Measurements from ENCODE around the gene RALGAPA1. TPM values are rescaled to one million over a fixed set of nuclear protein-coding genes. Genes with fewer than 3 reads are reported as not detected.
"Not testable (repeated sequence)": the region's sequence is repeated elsewhere in the genome, so short reads cannot be mapped to it uniquely, and the experiment has no call there.

The RALGAPA1 gene
- total and polyA plus RNA-seq, 9 donors: 18.0 to 99.5 (median 79.3) TPM

GRCh38 chr14:35632271-35632670 lies 176.8 kb downstream of the RALGAPA1 start:
- Histone ChIP-seq H3K4me3 (no peak overlapping the region), H3K9me3 (no peaks in the 10 kb centered on the region), H3K36me3 (no peaks in the 10 kb centered on the region), H3K27me3 (no peaks in the 10 kb centered on the region), H3K4me1 (ENCODE audit: insufficient read depth) (no peaks in the 10 kb centered on the region), H3K27ac (no peak overlapping the region)
- WGBS, 3 donors: 76 to 87% (median 76%) methylated on average over 3 of the region's 3 CpGs
- intact Hi-C loops (cut with DNase I): no loop called here
- DNase-seq: no peak
- TF ChIP-seq POLR2A (IDR thresholded peaks at IDR 0.05) (no peak), CTCF (IDR thresholded peaks at IDR 0.05) (no peak), EP300 (IDR thresholded peaks at IDR 0.05) (no peak)

GRCh38 chr14:35631071-35631805 lies 177.9 kb downstream of the RALGAPA1 start:
- TF ChIP-seq EP300 (IDR thresholded peaks at IDR 0.05): no peak
- no peak for TF ChIP-seq CTCF (IDR thresholded peaks at IDR 0.05)
- no peak for TF ChIP-seq POLR2A (IDR thresholded peaks at IDR 0.05)
- no peaks in the 10 kb centered on the region for H3K36me3 ChIP-seq
- 95 to 98% (median 97%) methylated on average over 2 of the region's 2 CpGs for WGBS, 3 donors
- no peak for DNase-seq
- no peak overlapping the region for H3K4me3 ChIP-seq
- H3K27me3 ChIP-seq: no peaks in the 10 kb centered on the region
- no peaks in the 10 kb centered on the region for H3K9me3 ChIP-seq
- intact Hi-C loops (cut with DNase I): no loop called here
- H3K4me1 ChIP-seq (ENCODE audit: insufficient read depth): no peaks in the 10 kb centered on the region
- no peak overlapping the region for H3K27ac ChIP-seq

GRCh38 chr14:35628989-35629388 lies 180.1 kb downstream of the RALGAPA1 start:
- intact Hi-C loops (cut with DNase I): no loop called here
- no peak overlapping the region for H3K27ac ChIP-seq
- H3K9me3 ChIP-seq: no peaks in the 10 kb centered on the region
- H3K36me3 ChIP-seq: no peaks in the 10 kb centered on the region
- no peaks in the 10 kb centered on the region for H3K4me1 ChIP-seq (ENCODE audit: insufficient read depth)
- H3K27me3 ChIP-seq: no peaks in the 10 kb centered on the region
- TF ChIP-seq EP300 (IDR thresholded peaks at IDR 0.05): no peak
- no peak for TF ChIP-seq CTCF (IDR thresholded peaks at IDR 0.05)
- TF ChIP-seq POLR2A (IDR thresholded peaks at IDR 0.05): no peak
- no peak overlapping the region for H3K4me3 ChIP-seq
- WGBS, 3 donors: 64 to 77% (median 66%) methylated on average over 3 of the region's 3 CpGs
- DNase-seq: no peak

- intact Hi-C loops (cut with DNase I); H3K27ac ChIP-seq; H3K9me3 ChIP-seq; H3K4me3 ChIP-seq; H3K4me1 ChIP-seq (ENCODE audit: insufficient read depth); DNase-seq; H3K27me3 ChIP-seq; H3K36me3 ChIP-seq: not testable (repeated sequence)
- WGBS, 3 donors: 64 to 83% (median 76%) methylated on average over 2 of the region's 2 CpGs
Observed at GRCh38 chr14:35626947-35627346, 182.1 kb downstream of the RALGAPA1 start.

GRCh38 chr14:35621996-35622395 lies 187.1 kb downstream of the RALGAPA1 start:
- DNase-seq; H3K27me3 ChIP-seq; H3K4me3 ChIP-seq; H3K36me3 ChIP-seq; intact Hi-C loops (cut with DNase I); H3K4me1 ChIP-seq (ENCODE audit: insufficient read depth); H3K27ac ChIP-seq; H3K9me3 ChIP-seq: not testable (repeated sequence)
- WGBS, 3 donors: 97 to 98% (median 97%) methylated on average over 4 of the region's 4 CpGs

GRCh38 chr14:35619998-35620397 lies 189.1 kb downstream of the RALGAPA1 start:
- intact Hi-C loops (cut with DNase I); H3K27me3 ChIP-seq; DNase-seq; H3K9me3 ChIP-seq; H3K27ac ChIP-seq; H3K4me1 ChIP-seq (ENCODE audit: insufficient read depth); H3K36me3 ChIP-seq; H3K4me3 ChIP-seq: not testable (repeated sequence)
- 95 to 98% (median 97%) methylated on average over 6 of the region's 6 CpGs for WGBS, 3 donors

GRCh38 chr14:35619461-35619860 lies 189.6 kb downstream of the RALGAPA1 start:
- H3K4me1 ChIP-seq (ENCODE audit: insufficient read depth); DNase-seq; intact Hi-C loops (cut with DNase I); H3K27ac ChIP-seq; H3K36me3 ChIP-seq; H3K4me3 ChIP-seq; H3K27me3 ChIP-seq; H3K9me3 ChIP-seq: not testable (repeated sequence)
- WGBS, 3 donors: 93 to 98% (median 97%) methylated on average over 1 of the region's 1 CpG
